Pulmonary artery endothelial cell (primary cell): ENCODE measurements around the gene ZFYVE28. TPM values are rescaled to one million over a fixed set of nuclear protein-coding genes. Genes with fewer than 3 reads are reported as not detected.
A peak's percentile ranks its signal among the peaks of the same experiment; 100 is the strongest.

Source experiments
- DNase-seq: peaks from one replicate; pipeline ENCODE4 v3.0.0-alpha.2; 2011; ENCODE audit warnings: low read depth, low spot score
- total RNA-seq: library from RNA; depleted of rRNA; stranded (reverse); fragments of >200 nt; gene quantifications from 2 replicates; pipeline ENCODE4 v1.2.3, GENCODE V29; 2014

The ZFYVE28 gene
- total RNA-seq, 1 donor from 2014 or later, result 10.8 TPM

DNA sequence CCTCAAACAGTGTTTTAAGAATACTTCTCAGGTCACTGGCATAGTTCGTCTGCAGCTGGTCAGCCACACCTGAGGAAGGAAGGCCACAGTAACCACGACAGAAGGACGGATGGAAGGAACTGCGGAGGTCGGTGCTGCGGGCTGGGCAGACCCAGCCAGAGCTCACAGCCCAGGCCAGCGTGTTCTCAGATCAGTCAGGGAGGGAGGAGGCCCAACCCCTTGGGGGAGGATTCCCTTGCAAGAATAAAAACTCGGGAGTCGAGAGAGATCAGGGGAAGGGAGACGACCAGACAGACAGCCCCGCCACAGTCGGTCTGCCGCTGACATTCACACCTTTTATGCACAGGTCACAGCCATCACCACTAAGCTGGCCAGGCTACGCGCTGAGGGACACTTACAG is 145.2 kb downstream of the ZFYVE28 start:
- no peak for DNase-seq

DNA sequence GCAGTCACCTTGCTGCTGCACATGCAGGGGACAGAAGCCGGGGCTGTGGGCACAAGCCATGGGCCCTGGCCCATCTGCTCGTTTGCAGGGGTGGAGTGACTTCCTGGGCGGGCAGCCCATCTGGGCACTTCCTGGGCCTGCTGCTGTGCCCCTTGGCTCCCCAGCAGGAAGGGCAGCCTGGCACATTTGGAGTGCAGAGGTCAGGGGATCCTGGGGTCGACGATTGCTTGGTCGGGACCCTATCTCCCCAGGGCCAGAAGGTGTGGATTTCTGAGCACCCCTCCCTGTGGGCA is 145.7 kb downstream of the ZFYVE28 start:
- DNase-seq, result no peak

DNA sequence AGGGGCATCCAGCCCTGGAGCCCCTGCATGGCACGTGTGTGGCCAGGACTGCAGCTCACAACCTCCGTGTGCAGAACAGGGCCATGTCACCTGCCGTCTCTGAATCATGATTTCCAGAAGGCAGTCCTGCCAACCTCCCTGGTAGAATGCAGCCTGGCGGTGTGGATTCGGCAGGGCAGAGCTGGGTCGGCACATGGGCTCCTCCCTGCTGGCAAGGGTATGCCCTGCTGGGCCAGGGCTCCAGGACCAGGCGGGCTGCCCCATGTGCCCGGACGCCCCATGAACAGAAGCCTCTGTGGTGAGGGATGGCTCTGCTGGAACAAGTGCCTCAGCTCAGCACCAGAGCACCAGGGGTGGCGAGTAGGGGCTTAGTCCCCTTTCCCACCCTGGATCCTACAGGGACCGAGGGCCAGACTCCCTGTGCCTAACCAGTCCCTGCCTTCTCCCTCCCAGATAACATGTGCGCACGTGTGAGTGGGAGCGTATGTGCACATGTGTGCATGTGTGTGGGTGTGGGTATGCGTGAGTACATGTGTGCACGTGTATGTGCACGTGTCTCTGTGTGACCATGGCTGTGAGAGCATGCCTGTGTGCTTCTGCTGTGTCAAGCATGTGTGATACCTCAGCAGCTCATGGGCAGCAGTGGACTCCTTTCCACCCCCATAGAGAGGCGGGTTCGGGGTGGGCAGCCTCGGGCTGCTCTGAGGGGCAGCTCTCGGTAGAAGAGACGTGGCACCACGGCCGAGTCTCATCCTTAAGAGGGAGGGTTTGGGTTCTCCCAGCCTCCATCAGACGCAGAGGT is 146.2 kb downstream of the ZFYVE28 start:
- no peak for DNase-seq

GRCh38 chr4:2271279-2272025 is 147.0 kb downstream of the ZFYVE28 start:
- no peak for DNase-seq

GRCh38 chr4:2270341-2271165 is 147.9 kb downstream of the ZFYVE28 start:
- DNase-seq, result no peak

DNA sequence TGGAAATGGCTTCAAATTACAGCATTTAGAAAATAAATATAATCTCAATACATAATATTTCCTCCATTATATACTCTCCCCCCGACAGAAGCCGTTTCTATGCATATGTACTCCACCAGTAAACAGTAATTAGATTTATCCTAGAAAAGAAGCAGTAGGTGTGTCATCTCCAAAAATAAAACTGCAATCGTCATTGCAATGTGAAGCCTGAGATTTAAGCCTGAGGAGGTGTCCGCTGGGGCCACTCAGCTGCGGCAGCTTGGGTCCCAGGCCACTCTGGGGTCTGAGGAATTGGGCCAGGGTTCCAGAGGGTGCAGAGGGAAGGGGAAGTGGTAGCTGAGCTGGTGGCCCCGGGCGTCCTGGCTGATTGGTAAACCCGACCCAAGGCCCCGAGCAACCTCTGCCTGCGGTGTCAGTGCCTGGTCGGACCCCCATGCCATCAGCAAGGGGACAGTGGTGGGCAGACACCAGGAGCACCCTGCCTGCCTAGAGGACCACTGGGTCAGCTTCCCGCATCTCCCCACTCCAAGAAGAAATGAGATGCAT is 148.8 kb downstream of the ZFYVE28 start:
- DNase-seq, result no peak

DNA sequence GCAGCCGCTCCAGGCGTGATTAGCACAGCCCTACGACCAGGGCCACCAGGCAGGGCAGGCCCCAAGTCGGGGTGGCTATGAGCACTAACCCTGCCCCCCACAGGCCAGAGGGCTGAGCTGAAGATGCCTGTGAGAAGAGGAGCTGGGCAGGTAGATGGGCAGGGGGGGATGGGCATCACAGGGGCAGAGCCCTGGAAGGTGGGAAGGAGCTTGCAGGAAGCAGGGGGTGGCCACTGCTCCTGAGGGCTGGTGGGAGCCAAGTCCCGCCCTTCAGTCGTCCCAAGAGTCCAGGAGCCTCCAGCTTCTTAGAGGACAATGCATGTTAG is 149.3 kb downstream of the ZFYVE28 start:
- DNase-seq, result no peak

DNA sequence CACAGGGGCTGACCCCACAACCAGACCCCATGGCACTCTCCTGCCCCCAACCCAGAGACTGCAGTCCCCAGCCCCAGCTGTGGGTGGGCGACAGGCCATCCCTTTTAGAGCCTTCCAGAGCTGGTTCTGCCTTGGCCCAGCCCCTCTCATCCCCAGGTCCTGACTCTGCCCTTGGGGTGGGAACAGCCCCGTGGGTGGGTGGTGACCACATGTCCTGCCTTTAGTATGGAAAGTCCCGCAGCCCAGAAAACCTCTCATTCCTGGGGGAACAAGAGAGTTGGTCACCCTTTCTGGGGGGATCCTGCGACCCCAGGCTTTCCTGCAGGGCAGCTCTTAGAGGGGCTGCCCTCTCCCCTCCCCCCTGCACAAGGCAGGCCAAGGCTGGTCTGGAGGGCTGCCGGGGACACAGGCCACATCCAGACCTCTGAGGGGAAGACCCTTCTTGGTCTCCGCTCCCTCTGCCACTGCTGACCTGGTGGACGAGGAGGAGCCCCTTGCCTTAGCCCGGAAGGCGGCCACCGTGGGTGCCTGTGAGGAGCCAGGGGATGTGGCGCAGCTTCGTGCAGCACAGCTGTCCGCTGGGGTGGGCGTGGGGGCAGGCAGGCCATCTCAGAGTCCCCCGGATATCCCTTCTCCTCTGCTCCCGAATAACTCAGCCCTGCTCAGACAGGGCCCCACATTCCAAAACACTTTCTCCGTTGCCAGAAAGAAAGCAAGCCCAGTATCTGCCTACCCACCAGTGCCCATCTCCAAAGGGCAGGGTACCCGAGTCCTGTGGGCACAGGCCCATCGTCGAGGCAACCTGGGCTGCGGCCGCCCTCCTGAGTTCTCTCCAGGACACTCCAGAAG is 149.9 kb downstream of the ZFYVE28 start:
- no peak for DNase-seq

- no peak for DNase-seq
Measured at GRCh38 chr4:2267841-2268240, 150.6 kb downstream of the ZFYVE28 start.

DNA sequence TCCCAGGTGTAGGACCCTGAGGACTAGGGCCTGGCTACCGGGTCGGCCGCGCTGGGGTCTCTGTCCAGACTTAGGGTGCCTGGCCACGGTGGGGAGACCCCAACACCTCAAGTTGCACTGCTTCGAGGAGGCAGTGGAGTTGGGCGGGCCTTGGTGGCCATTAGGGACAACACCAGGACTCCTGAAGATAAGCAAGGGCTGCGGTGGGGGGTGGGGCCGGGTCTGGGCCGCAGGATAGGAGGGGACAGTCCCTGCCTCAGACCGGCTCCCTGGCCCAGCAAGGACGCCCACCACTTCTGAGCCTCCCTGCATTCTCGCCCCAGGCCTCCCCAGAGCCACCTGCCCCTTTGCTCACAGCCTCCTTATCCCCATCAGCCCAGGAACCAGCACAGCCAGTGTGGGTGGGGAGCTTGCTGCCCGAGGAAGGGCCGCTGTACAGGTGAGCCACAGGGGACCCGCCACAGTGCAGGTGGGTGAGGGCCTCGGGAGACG is 151.1 kb downstream of the ZFYVE28 start:
- no peak for DNase-seq

DNA sequence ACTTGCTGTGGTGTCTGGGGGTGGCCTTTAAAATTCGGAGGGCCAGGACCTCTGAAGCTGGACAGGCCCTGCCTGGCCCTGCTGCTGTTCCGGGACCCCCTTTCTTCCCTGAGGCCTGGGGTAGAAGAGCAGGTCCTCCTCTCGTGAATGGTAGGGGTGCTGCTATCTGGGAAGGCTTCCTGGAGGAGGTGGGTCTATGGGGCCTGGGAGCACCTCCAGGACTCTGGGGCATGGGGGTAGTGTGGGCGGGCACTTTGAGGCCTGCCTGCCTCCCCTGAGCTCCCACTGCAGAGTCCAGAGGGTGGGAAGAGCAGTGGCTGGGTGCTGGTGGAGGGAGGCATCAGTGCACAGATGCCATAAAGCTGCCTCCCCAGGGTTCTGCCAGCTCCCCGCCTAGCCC is 151.6 kb downstream of the ZFYVE28 start:
- DNase-seq, result no peak

DNA sequence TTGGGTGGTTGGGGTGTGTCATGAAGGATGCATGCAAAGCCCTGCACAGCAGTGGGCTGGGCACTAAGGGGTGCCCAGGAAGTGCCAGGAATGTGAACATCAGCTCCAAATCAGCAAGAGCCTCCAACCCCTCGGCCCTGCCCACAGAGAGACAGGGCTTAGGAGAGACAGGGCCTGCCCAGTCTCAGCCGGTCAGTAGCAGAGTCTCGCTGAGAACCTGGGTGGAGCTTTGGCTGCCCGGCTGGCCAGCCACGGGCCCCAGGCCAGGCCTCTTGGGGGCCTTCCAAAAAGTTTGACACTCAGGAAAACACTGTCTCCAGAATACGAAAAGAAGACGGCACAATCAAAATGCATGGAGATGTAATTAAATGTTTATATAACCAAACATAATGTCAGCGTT is 152.3 kb downstream of the ZFYVE28 start:
- no peak for DNase-seq

- no peak for DNase-seq
Measured at GRCh38 chr4:2265113-2266110, 153.0 kb downstream of the ZFYVE28 start.

GRCh38 chr4:2264481-2265041 is 153.9 kb downstream of the ZFYVE28 start:
- DNase-seq, result no peak

- DNase-seq, result no peak
Measured at GRCh38 chr4:2263926-2264321, 154.5 kb downstream of the ZFYVE28 start.

DNA sequence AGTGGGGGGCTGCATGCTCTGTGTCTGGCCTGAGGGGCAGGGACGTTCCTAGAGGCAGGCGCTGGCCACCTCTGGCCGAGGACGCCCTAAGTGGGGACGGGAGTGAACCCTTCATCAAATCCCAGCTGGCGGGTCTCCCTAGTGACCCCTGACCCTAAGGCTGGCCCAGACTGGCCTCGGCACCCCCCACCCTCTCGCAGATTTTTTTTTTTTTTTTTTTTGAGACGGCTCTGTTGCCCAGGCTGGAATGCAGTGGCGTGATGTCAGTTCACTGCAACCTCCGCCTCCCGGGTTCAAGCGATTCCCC is 155.5 kb downstream of the ZFYVE28 start:
- no peak for DNase-seq

DNA sequence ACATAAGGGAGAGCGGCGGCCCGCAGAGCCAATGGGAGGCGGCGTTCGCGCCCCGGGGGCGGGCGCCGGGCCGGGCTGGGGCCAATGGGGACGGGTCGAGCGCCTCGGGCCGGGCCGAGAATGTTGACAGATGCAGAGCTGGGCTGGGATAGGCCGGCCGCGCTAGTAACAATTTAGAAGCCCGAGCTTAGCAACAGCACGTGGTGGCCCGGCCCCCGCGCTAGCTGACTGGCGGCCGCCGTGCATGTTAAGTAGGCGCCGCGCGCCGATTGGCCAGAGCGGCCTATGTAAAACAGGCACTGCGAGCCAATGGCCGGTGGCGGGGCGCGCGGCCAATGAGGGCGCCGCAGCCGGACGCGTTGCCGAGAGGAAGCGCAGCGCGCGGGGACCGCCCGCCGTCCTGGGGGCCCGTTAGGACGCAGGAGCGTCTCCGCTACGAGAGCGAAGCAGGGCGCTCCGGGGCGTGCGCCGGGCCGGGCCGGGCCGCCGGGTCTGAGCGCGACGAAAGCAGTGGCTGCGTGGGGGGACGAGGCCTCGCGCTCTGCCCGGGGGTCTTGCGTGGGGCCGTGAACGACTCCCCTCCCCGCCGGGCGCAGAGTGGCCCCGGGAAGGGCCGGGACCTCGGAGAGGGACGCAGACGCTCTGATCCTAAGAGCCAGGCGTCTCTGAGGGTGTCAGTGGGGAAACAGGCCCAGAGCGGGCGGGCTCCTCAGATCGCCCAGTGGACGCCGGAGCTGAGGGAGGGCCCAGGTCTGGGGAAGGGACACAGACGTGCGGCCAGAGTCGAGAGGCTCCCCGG is 156.1 kb downstream of the ZFYVE28 start:
- peak; percentile 99 for DNase-seq

- DNase-seq, result no peak
Measured at GRCh38 chr4:2261853-2262144, 156.6 kb downstream of the ZFYVE28 start, which contains the start of gene MXD4. Gene MXD4 (minus strand): TSS chr4:2262109. CDS start chr4:2261980, 129 bp downstream.
